ENCODE results near the gene MPRIP. TPM values are rescaled to one million over a fixed set of nuclear protein-coding genes. Genes with fewer than 3 reads are reported as not detected.

MPRIP gene
- total RNA-seq, 1 experiment from 2014 or later: 258 TPM

- Histone ChIP-seq H3K4me2 (ENCODE audit: low read length) (no peak overlapping the region), H3K9me2 (ENCODE audit: insufficient read depth) (no peaks in the 10 kb centered on the region), H3K36me3 (ENCODE audit: control insufficient read depth in 1 of 2, insufficient read depth in 2 of 2, low read length in 2 of 2) (peaks cover 0 to 15% of the 10 kb centered on the region in 2 experiments; a peak in 1 of 4 replicates), H3K9me3 (ENCODE audit: control insufficient read depth in 1 of 2, insufficient read depth in 1 of 2, low read depth in 1 of 2, low read length in 2 of 2) (no peaks in the 10 kb centered on the region), H3K4me1 (ENCODE audit: control insufficient read depth in 1 of 2, insufficient read depth in 2 of 2, low read length in 2 of 2) (peaks cover 0 to 7% of the 10 kb centered on the region in 2 experiments; a peak in 1 of 4 replicates), H3K79me2 (ENCODE audit: insufficient read depth, low read length) (peaks cover 80% of the 10 kb centered on the region), H3K27me3 (ENCODE audit: insufficient read depth, low read length) (no peaks in the 10 kb centered on the region), H3K9ac (ENCODE audit: low read length) (no peak overlapping the region), H3K4me3 (replicated peaks in 1 of 2; ENCODE audit: low read depth in 1 of 2, low read length in 2 of 2) (no peak overlapping the region), H2AFZ (ENCODE audit: low read depth, low read length, poor library complexity, severe bottlenecking) (no peak overlapping the region), H3K27ac (ENCODE audit: low read depth, low read length) (no peak overlapping the region), H4K20me1 (ENCODE audit: insufficient read depth) (peaks cover 5% of the 10 kb centered on the region; the same call in 1 of the 2 replicates)
- DNase-seq (ENCODE audit: low read depth, low spot score): no peak
- ChIA-PET POLR2A (no interaction called here), CTCF (no interaction called here), RAD21 (ENCODE audit: low non-redundant PET in 1 of 2, low total read pairs in 2 of 2, uncharacterized antibody in 2 of 2, unreplicated experiment in 2 of 2) (no interaction called here)
- intact Hi-C loops (cut with micrococcal nuclease): no loop called here
- BruUV-seq (replicated peaks): no TSS peak
- TF ChIP-seq EGR1 (IDR thresholded peaks at IDR 0.05; ENCODE audit: low read depth): no peak
- TF ChIP-seq SRF (IDR thresholded peaks at IDR 0.05; ENCODE audit: low read depth): no peak
- no peak for TF ChIP-seq MAX (IDR thresholded peaks at IDR 0.05)
- no peak for TF ChIP-seq EZH2phosphoT487 (IDR thresholded peaks at IDR 0.05; ENCODE audit: borderline replicate concordance)
- no peak for TF ChIP-seq FOSL1 (IDR thresholded peaks at IDR 0.05; ENCODE audit: low read depth)
- no peak for TF ChIP-seq SP1 (IDR thresholded peaks at IDR 0.05; ENCODE audit: low read depth)
- TF ChIP-seq ZNF274 (IDR thresholded peaks at IDR 0.05; ENCODE audit: low read depth, low read length): no peak
- TF ChIP-seq CBX3 (IDR thresholded peaks at IDR 0.05; ENCODE audit: low read depth): no peak
- TF ChIP-seq, protein P1, sequence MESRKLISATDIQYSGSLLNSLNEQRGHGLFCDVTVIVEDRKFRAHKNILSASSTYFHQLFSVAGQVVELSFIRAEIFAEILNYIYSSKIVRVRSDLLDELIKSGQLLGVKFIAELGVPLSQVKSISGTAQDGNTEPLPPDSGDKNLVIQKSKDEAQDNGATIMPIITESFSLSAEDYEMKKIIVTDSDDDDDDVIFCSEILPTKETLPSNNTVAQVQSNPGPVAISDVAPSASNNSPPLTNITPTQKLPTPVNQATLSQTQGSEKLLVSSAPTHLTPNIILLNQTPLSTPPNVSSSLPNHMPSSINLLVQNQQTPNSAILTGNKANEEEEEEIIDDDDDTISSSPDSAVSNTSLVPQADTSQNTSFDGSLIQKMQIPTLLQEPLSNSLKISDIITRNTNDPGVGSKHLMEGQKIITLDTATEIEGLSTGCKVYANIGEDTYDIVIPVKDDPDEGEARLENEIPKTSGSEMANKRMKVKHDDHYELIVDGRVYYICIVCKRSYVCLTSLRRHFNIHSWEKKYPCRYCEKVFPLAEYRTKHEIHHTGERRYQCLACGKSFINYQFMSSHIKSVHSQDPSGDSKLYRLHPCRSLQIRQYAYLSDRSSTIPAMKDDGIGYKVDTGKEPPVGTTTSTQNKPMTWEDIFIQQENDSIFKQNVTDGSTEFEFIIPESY (IDR thresholded peaks at IDR 0.05; ENCODE audit: extremely low read depth, insufficient replicate concordance, low read length): no peak
- ATAC-seq: no peak
Measured at GRCh38 chr17:17097763-17098345, 55.6 kb downstream of the MPRIP start.
